Esophagus (tissue), 2 donors: ENCODE data around the gene DDAH1. TPM values are rescaled to one million over a fixed set of nuclear protein-coding genes. Genes with fewer than 3 reads are reported as not detected.

Experiments
- H3K27ac ChIP-seq, 2 donors: one replicate each; pipeline ENCODE4 v1.5.1; 2013; ENCODE audit warnings: low read depth in 2 of 2, mild to moderate bottlenecking in 2 of 2, inconsistent platforms in 1 of 2, low read length in 1 of 2, moderate library complexity in 1 of 2
- H3K27me3 ChIP-seq, 2 donors: one replicate each; pipeline ENCODE4 v1.6.1; 2013; ENCODE audit warnings: low read length in 2 of 2, control low read depth in 1 of 2, mild to moderate bottlenecking in 1 of 2; ENCODE audit not compliant: insufficient read depth in 2 of 2, control insufficient read depth in 1 of 2
- H3K36me3 ChIP-seq, 2 donors: one replicate each; pipeline ENCODE4 v1.6.1; 2013; ENCODE audit warnings: low read length in 1 of 2; ENCODE audit not compliant: control insufficient read depth in 2 of 2, insufficient read depth in 2 of 2
- H3K4me1 ChIP-seq, 2 donors: one replicate each; pipeline ENCODE4 v1.6.1; 2013; ENCODE audit warnings: low read length in 1 of 2; ENCODE audit not compliant: control insufficient read depth in 2 of 2, insufficient read depth in 2 of 2
- H3K4me3 ChIP-seq, 2 donors: one replicate each; pipeline ENCODE4 v1.5.1; 2013; ENCODE audit warnings: low read length in 2 of 2, mild to moderate bottlenecking in 2 of 2, low read depth in 1 of 2, moderate library complexity in 1 of 2
- H3K9me3 ChIP-seq, 2 donors: one replicate each; pipeline ENCODE4 v1.6.1; 2013; ENCODE audit warnings: mild to moderate bottlenecking in 2 of 2, low read depth in 1 of 2, low read length in 1 of 2, moderate library complexity in 1 of 2; ENCODE audit not compliant: control insufficient read depth in 2 of 2, insufficient read depth in 1 of 2
- WGBS, 2 donors: extraction: QIAGEN DNeasy Blood & Tissue Kit; methylation state at CpG; one replicate each; pipeline ENCODE4 v1.1.7; 2013; 5-methylcytosine and 5-hydroxymethylcytosine counted together
- polyA plus RNA-seq, 2 donors: library from polyadenylated mRNA; stranded (reverse); fragments of 200-250 nt; gene quantifications; one replicate each; pipeline ENCODE4 v1.2.3, GENCODE V29; 2013
- donor health status: healthy with polysubstance abuse.
- donor health status: Bipolar disorder and iron deficiency.

Gene DDAH1
- polyA plus RNA-seq, 2 donors = 5.9 to 6.9 TPM

GRCh38 chr1:85321237-85321964 is 143.6 kb downstream of the DDAH1 start:
- Histone ChIP-seq H3K36me3 (no peaks in the 10 kb centered on the region), H3K4me1 (no peaks in the 10 kb centered on the region), H3K27me3 (no peaks in the 10 kb centered on the region), H3K27ac (no peak overlapping the region), H3K4me3 (no peak overlapping the region), H3K9me3 (no peaks in the 10 kb centered on the region)
- WGBS, 2 donors = 68 to 71% methylated on average over 7 of the region's 7 CpGs

DNA sequence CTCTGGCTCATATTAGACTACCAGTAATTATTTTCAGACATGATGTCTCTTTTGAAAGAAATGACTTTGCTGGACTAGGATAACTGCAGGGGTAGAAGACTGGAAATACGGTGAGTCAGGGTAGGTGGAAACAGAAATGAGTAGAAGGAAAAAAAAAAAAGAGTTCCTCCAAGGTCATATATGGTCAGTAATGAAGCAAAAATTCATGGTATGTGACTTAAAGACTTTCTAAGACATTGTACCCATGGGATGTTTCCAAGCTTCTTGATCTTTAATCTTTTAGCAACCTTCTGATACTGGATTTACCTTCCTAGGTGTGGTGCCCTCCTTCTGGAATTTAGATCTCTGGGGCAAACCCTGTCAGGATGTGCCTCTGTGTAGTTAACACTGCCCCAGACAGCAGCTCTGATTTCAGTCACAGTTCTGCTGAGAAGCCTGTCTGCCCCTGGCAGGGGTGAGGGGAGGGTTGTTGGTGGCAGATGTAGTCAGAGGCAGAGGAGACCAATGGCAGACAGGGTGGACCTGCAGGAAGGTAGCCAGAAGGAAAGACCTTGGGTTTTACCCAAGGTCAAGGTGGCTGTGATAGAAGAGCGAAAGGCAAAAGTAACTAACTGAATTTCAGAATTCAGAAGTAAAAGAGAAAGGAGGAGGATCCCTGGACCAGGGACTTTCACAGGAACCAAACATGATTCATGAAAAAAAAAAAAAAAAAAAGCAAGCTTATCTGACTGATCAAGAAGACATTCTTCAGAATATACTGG is 144.4 kb downstream of the DDAH1 start:
- Histone ChIP-seq H3K27ac (peak overlapping the region in 1 of 2 donors; percentile 74), H3K4me3 (no peak overlapping the region), H3K4me1 (no peaks in the 10 kb centered on the region), H3K27me3 (no peaks in the 10 kb centered on the region), H3K9me3 (no peaks in the 10 kb centered on the region), H3K36me3 (no peaks in the 10 kb centered on the region)
- 59 to 65% methylated on average over 2 of the region's 2 CpGs for WGBS, 2 donors

DNA sequence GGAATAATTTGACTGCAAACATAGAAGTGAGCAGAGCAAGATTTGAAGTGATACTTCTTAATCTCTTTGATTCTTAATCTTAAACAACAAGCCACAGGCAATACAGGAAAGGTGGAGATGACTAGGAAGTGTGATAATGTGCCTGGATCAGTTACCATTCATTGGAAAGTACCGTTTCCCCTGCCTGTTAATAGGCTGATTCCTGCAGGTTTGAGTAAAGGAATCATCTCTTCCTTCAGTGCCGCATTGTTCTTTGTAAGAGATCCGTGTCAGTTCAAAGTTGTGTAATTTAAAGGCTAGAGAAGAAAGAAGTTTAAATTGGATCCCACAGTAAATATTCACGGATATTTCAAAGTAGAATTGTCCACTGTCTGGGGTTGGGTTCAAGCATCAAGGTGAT is 145.0 kb downstream of the DDAH1 start:
- Histone ChIP-seq H3K36me3 (no peaks in the 10 kb centered on the region), H3K27ac (no peak overlapping the region), H3K9me3 (no peaks in the 10 kb centered on the region), H3K4me1 (no peaks in the 10 kb centered on the region), H3K27me3 (no peaks in the 10 kb centered on the region), H3K4me3 (no peak overlapping the region)
- 42 to 54% methylated on average over 4 of the region's 4 CpGs for WGBS, 2 donors

DNA sequence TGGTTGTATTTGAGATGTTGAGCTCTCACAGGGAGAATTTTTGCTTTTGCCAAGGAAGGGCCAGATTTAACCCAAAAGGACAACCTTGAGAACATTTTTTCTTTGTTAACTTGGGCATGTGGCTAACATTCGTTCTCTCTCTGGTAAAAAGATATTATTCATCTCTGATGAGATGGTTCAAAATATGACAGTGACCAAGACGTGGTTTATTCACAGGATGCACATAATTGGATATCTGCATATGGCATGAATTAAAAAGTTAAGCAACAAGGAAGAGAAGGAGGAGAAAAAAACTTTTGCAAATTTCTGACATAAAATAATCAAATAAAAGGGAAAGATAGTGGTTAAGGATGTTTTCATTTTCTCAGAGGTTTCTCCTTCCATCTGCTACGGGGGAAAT is 145.5 kb downstream of the DDAH1 start:
- Histone ChIP-seq H3K27ac (no peak overlapping the region), H3K27me3 (no peaks in the 10 kb centered on the region), H3K9me3 (no peaks in the 10 kb centered on the region), H3K4me1 (no peaks in the 10 kb centered on the region), H3K36me3 (no peaks in the 10 kb centered on the region), H3K4me3 (no peak overlapping the region)
- 45 to 63% methylated on average over 3 of the region's 3 CpGs for WGBS, 2 donors

- H3K36me3 ChIP-seq = no peaks in the 10 kb centered on the region
- 91 to 96% methylated on average over 1 of the region's 1 CpG for WGBS, 2 donors
- H3K4me1 ChIP-seq = no peaks in the 10 kb centered on the region
- no peaks in the 10 kb centered on the region for H3K9me3 ChIP-seq
- H3K27me3 ChIP-seq = no peaks in the 10 kb centered on the region
- no peak overlapping the region for H3K27ac ChIP-seq
- H3K4me3 ChIP-seq = no peak overlapping the region
These were observed 146.7 kb downstream of the DDAH1 start for GRCh38 chr1:85318217-85318616.

DNA sequence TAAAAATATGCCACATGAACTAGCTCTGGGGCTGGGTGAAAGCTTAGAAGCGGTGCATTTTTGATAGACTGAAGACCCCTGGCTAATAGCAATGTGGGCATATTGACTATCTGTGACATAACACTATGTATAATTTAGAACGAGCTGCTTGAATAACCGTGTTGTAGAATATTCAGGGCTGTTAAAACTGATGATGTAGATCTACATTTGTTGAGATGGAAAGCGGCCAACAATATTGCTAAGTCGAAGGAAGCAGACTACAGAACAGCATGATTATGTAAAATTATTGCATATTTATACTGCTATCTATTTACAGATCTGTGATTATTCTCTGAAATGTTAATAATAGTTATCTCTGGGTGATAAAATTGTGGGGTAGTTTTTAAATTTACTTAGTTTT is 147.4 kb downstream of the DDAH1 start:
- Histone ChIP-seq H3K4me3 (no peak overlapping the region), H3K36me3 (no peaks in the 10 kb centered on the region), H3K4me1 (no peaks in the 10 kb centered on the region), H3K27ac (no peak overlapping the region), H3K9me3 (no peaks in the 10 kb centered on the region), H3K27me3 (no peaks in the 10 kb centered on the region)
- 79% methylated on average over 5 of the region's 5 CpGs for WGBS, 2 donors

- Histone ChIP-seq H3K27ac (no peak overlapping the region), H3K9me3 (no peaks in the 10 kb centered on the region), H3K27me3 (no peaks in the 10 kb centered on the region), H3K4me1 (no peaks in the 10 kb centered on the region), H3K4me3 (no peak overlapping the region), H3K36me3 (no peaks in the 10 kb centered on the region)
- WGBS, 2 donors = 93 to 96% methylated on average over 2 of the region's 2 CpGs
These were observed 148.6 kb downstream of the DDAH1 start for GRCh38 chr1:85316321-85316720.

GRCh38 chr1:85315789-85316188 is 149.2 kb downstream of the DDAH1 start:
- H3K36me3 ChIP-seq = no peaks in the 10 kb centered on the region
- H3K4me1 ChIP-seq = no peaks in the 10 kb centered on the region
- H3K27me3 ChIP-seq = no peaks in the 10 kb centered on the region
- WGBS, 2 donors = 72 to 78% methylated on average over 8 of the region's 8 CpGs
- no peak overlapping the region for H3K27ac ChIP-seq
- H3K4me3 ChIP-seq = no peak overlapping the region
- H3K9me3 ChIP-seq = no peaks in the 10 kb centered on the region

- Histone ChIP-seq H3K9me3 (no peaks in the 10 kb centered on the region), H3K4me1 (no peaks in the 10 kb centered on the region), H3K27me3 (no peaks in the 10 kb centered on the region), H3K36me3 (no peaks in the 10 kb centered on the region), H3K27ac (no peak overlapping the region), H3K4me3 (no peak overlapping the region)
These were observed 150.2 kb downstream of the DDAH1 start for GRCh38 chr1:85314726-85315125.
